ENCODE measurements around the gene AGK.
"Not testable (repeated sequence)": the region's sequence is repeated elsewhere in the genome, so short reads cannot be mapped to it uniquely, and the experiment has no call there.

AGK gene

GRCh38 chr7:141587304-141587703 is 36.1 kb downstream of the AGK start:
- DNase-seq (ENCODE audit: low read depth): no peak

- DNase-seq (ENCODE audit: low read depth): no peak
Measured at GRCh38 chr7:141588912-141589311, 37.7 kb downstream of the AGK start.

GRCh38 chr7:141590071-141590470 is 38.9 kb downstream of the AGK start:
- DNase-seq (ENCODE audit: low read depth): no peak

GRCh38 chr7:141590666-141591065 is 39.5 kb downstream of the AGK start:
- DNase-seq (ENCODE audit: low read depth): no peak

GRCh38 chr7:141593134-141593533 is 41.9 kb downstream of the AGK start:
- no peak for DNase-seq (ENCODE audit: low read depth)

GRCh38 chr7:141597966-141598365 is 46.8 kb downstream of the AGK start:
- DNase-seq (ENCODE audit: low read depth): no peak

- no peak for DNase-seq (ENCODE audit: low read depth)
Measured at GRCh38 chr7:141598408-141598807, 47.2 kb downstream of the AGK start.

- DNase-seq (ENCODE audit: low read depth): no peak
Measured at GRCh38 chr7:141600168-141601006, 49.2 kb downstream of the AGK start.

GRCh38 chr7:141609576-141609975 is 58.4 kb downstream of the AGK start:
- no peak for DNase-seq (ENCODE audit: low read depth)

GRCh38 chr7:141610671-141611070 is 59.5 kb downstream of the AGK start:
- no peak for DNase-seq (ENCODE audit: low read depth)

GRCh38 chr7:141612861-141613260 is 61.7 kb downstream of the AGK start:
- no peak for DNase-seq (ENCODE audit: low read depth)

GRCh38 chr7:141617280-141617679 is 66.1 kb downstream of the AGK start:
- no peak for DNase-seq (ENCODE audit: low read depth)

- no peak for DNase-seq (ENCODE audit: low read depth)
Measured at GRCh38 chr7:141619745-141620144, 68.5 kb downstream of the AGK start.

GRCh38 chr7:141624763-141625162 is 73.6 kb downstream of the AGK start:
- no peak for DNase-seq (ENCODE audit: low read depth)

GRCh38 chr7:141630621-141631020 is 79.4 kb downstream of the AGK start:
- DNase-seq (ENCODE audit: low read depth): no peak

- no peak for DNase-seq (ENCODE audit: low read depth)
Measured at GRCh38 chr7:141631525-141631924, 80.3 kb downstream of the AGK start.

- DNase-seq (ENCODE audit: low read depth): no peak
Measured at GRCh38 chr7:141634065-141634464, 82.9 kb downstream of the AGK start.

GRCh38 chr7:141636053-141636452 is 84.8 kb downstream of the AGK start:
- no peak for DNase-seq (ENCODE audit: low read depth)

- no peak for DNase-seq (ENCODE audit: low read depth)
Measured at GRCh38 chr7:141640239-141640840, 89.1 kb downstream of the AGK start.

GRCh38 chr7:141641876-141642275 is 90.7 kb downstream of the AGK start:
- no peak for DNase-seq (ENCODE audit: low read depth)

GRCh38 chr7:141645188-141645587 is 94.0 kb downstream of the AGK start:
- no peak for DNase-seq (ENCODE audit: low read depth)

- no peak for DNase-seq (ENCODE audit: low read depth)
Measured at GRCh38 chr7:141646826-141647480, 95.7 kb downstream of the AGK start.

GRCh38 chr7:141647701-141648100 is 96.5 kb downstream of the AGK start:
- not testable (repeated sequence) for DNase-seq (ENCODE audit: low read depth)
